Adrenal gland (tissue), 5 donors: ENCODE results near the gene RALGAPB.

ENCODE experiments used
- CTCF ChIP-seq, 6 experiments: fragments of 450-650 bp in 4 of 6; fragments of 200-600 bp in 2 of 6; sonication (generic) in 1 of 6; IDR thresholded peaks; 1 replicate in 5 of 6; 2 replicates in 1 of 6; pipeline versions ENCODE4 v1.5.1 to v1.8.0; 2016 to 2021; ENCODE audit warnings: antibody characterized with exemption in 6 of 6, mild to moderate bottlenecking in 2 of 6, moderate library complexity in 1 of 6
- POLR2A ChIP-seq, 2 donors: fragments of 450-650 bp; IDR thresholded peaks; one replicate each; pipeline ENCODE4 v1.6.1; 2017; ENCODE audit warnings: antibody characterized with exemption in 2 of 2, mild to moderate bottlenecking in 2 of 2, moderate library complexity in 1 of 2
- donor health status: DM: no; HTN: no; CAD: no.

- TF ChIP-seq POLR2A (IDR thresholded peaks at IDR 0.05) (no peak), CTCF (IDR thresholded peaks at IDR 0.05) (no peak)
Measured at GRCh38 chr20:38479596-38479995, 7.0 kb downstream of the RALGAPB start.
